ENCODE measurements around the gene DCAF8L1. TPM values are rescaled to one million over a fixed set of nuclear protein-coding genes. Genes with fewer than 3 reads are reported as not detected.

Gene DCAF8L1
- not detected in 2 replicates for total RNA-seq

DNA sequence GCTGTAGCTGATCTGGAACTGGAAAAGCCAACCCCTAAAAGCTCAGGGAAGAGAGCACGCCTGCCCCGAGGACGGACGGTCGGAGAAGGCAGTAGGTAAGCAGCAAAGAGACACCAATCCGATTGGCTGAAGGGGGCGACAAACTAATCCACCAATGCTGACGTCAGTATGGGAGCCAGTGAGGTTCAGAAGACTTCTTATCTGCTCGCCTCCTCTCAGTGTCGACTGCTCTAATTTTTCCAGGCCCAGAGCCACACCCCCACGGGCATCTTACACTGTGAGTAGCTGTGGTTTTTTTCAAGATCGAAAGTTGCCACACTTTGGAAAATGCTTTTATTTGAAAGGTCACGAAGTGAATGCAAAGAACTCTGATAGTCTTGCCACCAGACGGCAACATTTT is at the start of gene DCAF8L1:
TSS of gene DCAF8L1 (minus strand) at position 101 of the 400 bp plus-strand sequence. CDS start 115 bp downstream, outside the sequence.

Other genes starting within 250 kb of the DCAF8L1 start
- not detected in 2 replicates for gene MAGEB10, start 173.5 kb downstream of the DCAF8L1 start, total RNA-seq

Measured in regular cardiac myocyte (primary cell).